ENCODE measurements around the gene YIF1A.
"Not testable (repeated sequence)": the region's sequence is repeated elsewhere in the genome, so short reads cannot be mapped to it uniquely, and the experiment has no call there.

The YIF1A gene

GRCh38 chr11:66277471-66278362, 11.2 kb downstream of the YIF1A start, which contains the start of gene CNIH2 (continued):
- TF ChIP-seq GLIS2 (tag by site-specific recombination; IDR thresholded peaks at IDR 0.05) (peak; percentile 71), ZNF398 (tag by site-specific recombination; IDR thresholded peaks at IDR 0.05) (no peak), ZBTB48 (tag by site-specific recombination; IDR thresholded peaks at IDR 0.05) (no peak), ZNF580 (tag by site-specific recombination; IDR thresholded peaks at IDR 0.05) (no peak), ZIC2 (tag by site-specific recombination; IDR thresholded peaks at IDR 0.05) (0 out of 2 replicates have a peak, but pooled peaks have one; percentile 14), GLIS1 (tag by site-specific recombination; IDR thresholded peaks at IDR 0.05) (peak; percentile 27; the same call in 1 of the 2 replicates), ZBTB26 (tag by site-specific recombination; optimal IDR thresholded peaks at IDR 0.05) (peak; percentile 38)

GRCh38 chr11:66277064-66277463, 11.9 kb downstream of the YIF1A start:
- H3K4me1 ChIP-seq (ENCODE audit: control insufficient read depth, insufficient read depth, low read length); H3K9me3 ChIP-seq (ENCODE audit: control insufficient read depth, insufficient read depth, low read depth, low read length); H3K27ac ChIP-seq (ENCODE audit: extremely low read depth, low read depth, low read length); H3K4me3 ChIP-seq (ENCODE audit: low read depth, low read length): not testable (repeated sequence)
- POLR2A ChIA-PET: interaction anchor here (1.1 to 1.6 kb wide), 2 partner anchors 9 to 12 kb away, joined by 3 to 5 read pairs; partner anchors contain the start of genes RAB1B and YIF1A
- CTCF ChIA-PET: interaction anchor here (1.0 kb wide), 1 partner anchor 35 kb away, joined by 4 read pairs; no protein-coding TSS in a partner anchor
- H3K36me3 ChIP-seq (ENCODE audit: control insufficient read depth in 2 of 2, insufficient read depth in 1 of 2, low read length in 2 of 2): peaks cover 0 to 44% of the 10 kb centered on the region in 2 experiments; a peak in 1 of 3 replicates

GRCh38 chr11:66276619-66277018, 12.3 kb downstream of the YIF1A start:
- CTCF ChIA-PET: interaction anchor here (1.0 kb wide), 1 partner anchor 35 kb away, joined by 4 read pairs; no protein-coding TSS in a partner anchor
- POLR2A ChIA-PET: interaction anchor here (1.6 kb wide), 1 partner anchor 8 kb away, joined by 5 read pairs; the partner anchor contains the start of gene RAB1B
- H3K4me3 ChIP-seq (ENCODE audit: low read depth, low read length); H3K9me3 ChIP-seq (ENCODE audit: control insufficient read depth, insufficient read depth, low read depth, low read length); H3K4me1 ChIP-seq (ENCODE audit: control insufficient read depth, insufficient read depth, low read length); H3K27ac ChIP-seq (ENCODE audit: extremely low read depth, low read depth, low read length): not testable (repeated sequence)
- H3K36me3 ChIP-seq (ENCODE audit: control insufficient read depth in 2 of 2, insufficient read depth in 1 of 2, low read length in 2 of 2): peaks cover 0 to 49% of the 10 kb centered on the region in 2 experiments; a peak in 2 of 3 replicates

- no peaks in the 10 kb centered on the region for H3K9me3 ChIP-seq (ENCODE audit: control insufficient read depth, insufficient read depth, low read depth, low read length)
- H3K4me3 ChIP-seq (ENCODE audit: low read depth, low read length): no peak overlapping the region
- no peak for TF ChIP-seq ZNF677 (tag by site-specific recombination; IDR thresholded peaks at IDR 0.05)
- TF ChIP-seq INSM2 (tag by site-specific recombination; IDR thresholded peaks at IDR 0.05): no peak
- TF ChIP-seq GFI1B (tag by site-specific recombination; IDR thresholded peaks at IDR 0.05): no peak
- TF ChIP-seq ZFP41 (tag by site-specific recombination; IDR thresholded peaks at IDR 0.05; ENCODE audit: borderline replicate concordance): no peak
- TF ChIP-seq ZNF341 (tag by site-specific recombination; IDR thresholded peaks at IDR 0.05; ENCODE audit: low read depth): peak; percentile 85
- no peak overlapping the region for H3K27ac ChIP-seq (ENCODE audit: extremely low read depth, low read depth, low read length)
- ChIA-PET CTCF (interaction anchor here (0.6 kb wide), 1 partner anchor 163 kb away, joined by 3 read pairs; the partner anchor contains the start of gene MRPL11), POLR2A (no interaction called here)
- no peaks in the 10 kb centered on the region for H3K4me1 ChIP-seq (ENCODE audit: control insufficient read depth, insufficient read depth, low read length)
- H3K36me3 ChIP-seq (ENCODE audit: control insufficient read depth in 2 of 2, insufficient read depth in 1 of 2, low read length in 2 of 2): peaks cover 0 to 51% of the 10 kb centered on the region in 2 experiments; a peak in 2 of 3 replicates
These were observed 12.8 kb downstream of the YIF1A start for GRCh38 chr11:66275984-66276612.

Measured in HEK293 (cell line).